LNCAP (cell line): ENCODE measurements around the gene CASR.

Source experiments
- CTCF ChIP-seq: fragments of 450-650 bp; IDR thresholded peaks from 2 replicates; pipeline ENCODE4 v1.5.1; 2017; ENCODE audit warnings: mild to moderate bottlenecking

The CASR gene

DNA sequence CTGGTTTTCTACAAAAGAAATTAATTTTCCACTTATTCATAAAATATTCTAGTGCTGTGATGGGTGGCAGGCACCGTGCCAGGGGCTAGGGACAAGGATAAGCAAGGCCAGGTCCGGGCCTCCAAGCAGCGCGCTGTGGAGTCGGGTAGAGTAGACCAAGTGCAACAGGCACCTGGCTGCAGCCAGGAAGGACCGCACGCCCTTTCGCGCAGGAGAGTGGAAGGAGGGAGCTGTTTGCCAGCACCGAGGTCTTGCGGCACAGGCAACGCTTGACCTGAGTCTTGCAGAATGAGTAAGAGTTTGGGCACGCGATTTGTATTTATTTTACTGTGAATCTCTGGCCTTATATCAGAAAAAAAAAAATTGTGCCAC lies at the start of gene CASR:
CASR (plus strand) TSS at position 148 of the 372 bp plus-strand sequence. CDS start 70,522 bp downstream, outside the sequence.
- no peak for TF ChIP-seq CTCF

DNA sequence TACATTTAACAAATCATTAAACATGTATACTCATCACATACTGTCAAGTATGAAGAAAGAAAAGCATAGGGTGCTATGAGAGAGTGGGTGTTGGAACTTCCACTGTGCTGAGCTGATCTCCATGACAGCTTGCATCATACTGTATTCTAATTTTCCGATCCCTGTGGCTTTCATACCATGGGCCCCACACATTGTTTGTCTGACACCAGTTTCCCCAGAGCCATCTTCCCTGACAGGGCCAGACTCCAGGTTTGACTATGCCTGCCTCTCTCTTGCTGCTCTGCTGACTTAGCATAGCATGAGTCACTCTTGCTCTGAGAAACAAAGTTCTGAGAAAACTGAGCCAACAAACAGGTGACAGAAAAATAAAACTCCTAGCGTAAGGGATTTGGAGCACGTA lies 37.0 kb upstream of the CASR start:
- no peak for TF ChIP-seq CTCF

DNA sequence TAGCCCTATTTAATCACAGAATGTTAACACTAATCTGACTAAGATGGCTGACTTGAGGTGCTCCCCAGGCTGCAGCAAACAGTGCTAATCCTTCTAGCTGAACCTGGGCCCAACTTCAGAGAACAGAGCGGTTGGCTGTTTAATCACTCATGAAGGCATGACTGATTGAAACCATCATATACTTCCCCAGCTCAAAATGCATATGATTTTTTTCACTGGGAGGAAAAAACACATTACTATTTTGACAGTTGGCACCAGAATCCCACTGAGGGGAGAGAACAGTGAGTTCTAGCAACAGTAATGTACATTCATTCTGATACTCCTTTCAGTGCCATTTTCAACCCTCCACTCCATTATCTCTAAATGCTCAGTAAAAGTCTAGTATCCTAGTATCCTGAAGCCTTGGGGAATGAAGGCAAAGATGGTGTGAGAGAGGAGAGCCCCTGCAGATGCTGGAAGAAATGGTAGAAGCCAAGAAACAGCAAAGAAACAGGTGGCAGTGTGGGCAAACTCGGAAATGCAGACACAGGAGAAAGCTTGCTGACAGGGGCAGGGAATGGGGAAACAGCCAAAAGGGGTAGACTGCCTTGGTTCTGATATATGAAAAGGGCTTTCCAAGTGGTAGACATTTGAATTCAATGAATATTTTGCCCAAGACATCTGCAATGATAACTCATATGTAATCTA lies 34.4 kb upstream of the CASR start:
- TF ChIP-seq CTCF = no peak

- no peak for TF ChIP-seq CTCF
Observed at GRCh38 chr3:122151480-122151879, 32.0 kb upstream of the CASR start.

DNA sequence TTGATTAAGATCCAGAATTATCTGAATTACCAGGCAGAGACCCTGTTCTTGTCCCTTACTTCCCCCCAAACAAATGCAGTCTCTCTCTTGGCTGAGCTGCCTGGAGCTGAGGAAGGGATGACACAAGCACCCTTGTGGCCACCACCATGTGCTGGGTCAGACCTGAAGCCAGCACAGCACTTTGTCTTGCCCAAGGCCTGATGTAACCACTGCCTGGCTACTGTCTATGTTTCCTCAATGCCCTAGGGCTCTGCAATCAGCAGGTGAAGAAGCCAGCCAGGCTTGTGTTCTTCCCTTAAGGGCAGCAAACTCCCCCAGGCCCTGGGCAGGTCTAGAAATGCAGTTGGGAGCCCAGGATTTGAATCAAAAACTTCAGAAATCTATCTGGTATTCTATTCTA lies 15.8 kb upstream of the CASR start:
- no peak for TF ChIP-seq CTCF

DNA sequence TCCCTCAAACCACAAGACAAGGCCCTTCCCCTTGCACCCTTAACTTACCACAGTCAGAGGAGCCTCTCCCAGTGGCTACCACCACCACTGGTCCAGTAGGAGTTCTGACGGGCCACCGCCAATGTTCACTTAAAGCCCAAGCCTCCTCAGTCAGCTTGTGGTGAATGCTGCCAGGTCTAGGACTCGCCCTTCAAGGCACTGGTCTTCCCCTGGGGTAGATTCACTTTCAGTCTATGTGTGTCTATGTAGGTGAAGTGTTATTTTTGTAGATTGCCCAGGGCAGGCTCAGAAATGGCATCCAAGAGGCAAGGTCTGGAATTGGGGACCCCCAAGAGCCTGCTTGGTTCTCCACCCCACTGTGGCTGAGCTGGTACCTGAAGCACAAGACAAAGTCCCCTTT lies 15.4 kb upstream of the CASR start:
- TF ChIP-seq CTCF = no peak

DNA sequence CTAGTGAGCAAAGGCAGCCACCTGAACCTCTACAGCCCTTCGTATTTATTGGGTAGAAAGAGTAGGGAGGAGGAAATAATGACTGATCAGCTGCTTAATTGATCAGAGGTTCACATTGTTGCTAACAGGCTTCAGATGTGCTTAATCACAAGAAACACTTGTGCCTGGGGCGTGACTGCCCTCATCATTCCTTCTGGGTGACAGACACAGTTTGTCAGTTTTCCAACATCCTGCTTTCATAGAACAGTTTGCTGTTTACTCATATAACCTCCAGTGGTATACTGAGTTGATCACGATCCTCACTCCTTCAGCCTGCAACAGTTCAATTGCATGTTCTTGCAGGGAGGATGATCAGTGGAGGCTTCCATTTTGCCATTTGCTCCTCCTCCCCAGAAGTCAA lies 13.6 kb upstream of the CASR start:
- TF ChIP-seq CTCF = no peak

DNA sequence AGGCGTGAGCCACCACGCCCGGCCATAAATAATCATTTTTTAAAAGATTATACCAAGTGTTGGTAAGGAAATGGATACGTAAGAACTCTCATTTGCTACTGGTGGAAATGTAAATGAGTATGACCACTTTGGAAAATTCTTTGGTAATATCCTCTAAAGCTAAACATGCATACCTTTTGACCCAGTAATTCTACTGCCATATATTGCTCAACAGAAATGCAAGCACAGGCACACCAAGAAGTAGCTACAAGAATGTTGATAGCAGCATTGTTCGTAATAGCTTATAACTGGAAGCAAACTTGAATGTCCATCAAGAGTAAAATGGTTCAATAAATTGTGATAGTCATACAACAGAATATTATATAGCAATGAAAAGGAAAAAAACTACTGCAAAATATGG lies 4.8 kb upstream of the CASR start:
- no peak for TF ChIP-seq CTCF
